ENCODE results near the gene MAPK1.

- TF ChIP-seq CTCF (tag by site-specific recombination; IDR thresholded peaks at IDR 0.05): no peak
- no peak for TF ChIP-seq PRDM6 (tag by site-specific recombination; IDR thresholded peaks at IDR 0.05)
- TF ChIP-seq ZNF18 (tag by site-specific recombination; IDR thresholded peaks at IDR 0.05): no peak
- TF ChIP-seq ZNF354C (tag by site-specific recombination; IDR thresholded peaks at IDR 0.05; ENCODE audit: borderline replicate concordance, low read depth): no peak
Measured at GRCh38 chr22:21860491-21861039, 6.9 kb downstream of the MAPK1 start.

Data from HEK293 (cell line).